COR-L47 (cell line): Measurements from ENCODE around the gene NTN3.
A peak's percentile ranks its signal among the peaks of the same experiment; 100 is the strongest.
"Not testable (repeated sequence)": the region's sequence is repeated elsewhere in the genome, so short reads cannot be mapped to it uniquely, and the experiment has no call there.

Experiments
- DNase-seq: peaks from one replicate; lab custom pipeline; 2025; lab: John Stamatoyannopoulos, UW

Gene NTN3

GRCh38 chr16:2471016-2471652, at the start of gene NTN3:
NTN3 (plus strand) TSS chr16:2471297; CDS start chr16:2471702, 405 bp downstream.
- DNase-seq, result peak; percentile 81

- DNase-seq, result no peak
These were observed 48.8 kb upstream of the NTN3 start for GRCh38 chr16:2422123-2422867.

- DNase-seq, result no peak
These were observed 46.8 kb upstream of the NTN3 start for GRCh38 chr16:2424061-2425007.

DNA sequence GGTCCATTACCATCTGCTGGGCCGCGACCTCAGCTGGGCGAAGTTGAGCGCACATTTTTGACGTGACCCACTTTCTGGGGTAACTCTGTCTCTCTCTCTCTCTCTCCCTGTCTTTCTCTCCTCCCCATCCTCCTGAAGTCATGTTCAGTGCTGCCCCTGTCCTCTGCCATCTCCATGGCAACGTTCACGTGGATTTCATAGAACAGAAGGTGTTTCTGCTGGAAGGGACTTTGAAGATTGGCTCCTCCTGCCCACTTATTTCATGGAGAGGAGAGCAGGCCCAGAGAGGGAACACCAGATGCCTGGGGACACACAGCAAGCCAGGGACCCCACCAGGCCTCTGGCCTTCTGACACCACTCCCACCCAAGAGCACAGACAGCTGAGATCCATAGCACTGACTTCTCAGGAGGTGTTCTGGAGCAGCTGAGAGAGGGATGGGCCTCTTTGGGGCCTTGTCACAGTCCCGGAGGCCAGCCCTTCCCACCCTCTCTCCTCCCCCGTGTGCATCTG, 46.0 kb upstream of the NTN3 start:
- no peak for DNase-seq

DNA sequence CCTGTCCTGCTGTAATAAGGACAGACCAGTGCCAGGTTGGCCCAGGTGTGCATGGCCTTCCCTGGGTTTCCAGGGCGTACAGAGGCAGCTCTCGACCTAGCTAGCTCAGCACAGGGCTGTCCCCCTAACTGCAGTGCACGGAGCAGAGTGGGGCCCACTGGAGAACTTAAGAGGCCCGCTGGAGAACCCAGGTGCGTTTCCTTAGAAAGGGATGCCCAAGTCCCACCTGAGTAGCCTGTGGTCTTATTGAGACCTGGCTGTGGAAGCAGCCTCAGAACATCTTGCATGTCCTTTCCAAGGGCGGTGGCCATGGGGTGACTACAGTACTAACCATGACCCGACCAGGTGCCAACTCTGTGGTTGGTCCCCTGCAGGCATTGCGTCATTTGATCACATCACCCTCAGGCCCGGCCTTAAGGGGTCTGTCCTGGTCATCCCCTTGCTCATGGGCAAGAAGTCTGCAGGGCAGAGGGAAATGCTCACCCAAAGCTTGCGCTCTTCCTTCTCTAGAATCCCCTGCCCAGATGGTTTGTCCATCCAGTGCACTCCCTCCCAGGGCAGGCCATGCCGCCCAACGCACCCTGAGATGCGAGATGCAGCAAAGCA, 45.2 kb upstream of the NTN3 start:
- DNase-seq, result no peak

- no peak for DNase-seq
These were observed 44.1 kb upstream of the NTN3 start for GRCh38 chr16:2426941-2427361.

GRCh38 chr16:2427526-2427925, 43.6 kb upstream of the NTN3 start:
- no peak for DNase-seq

DNA sequence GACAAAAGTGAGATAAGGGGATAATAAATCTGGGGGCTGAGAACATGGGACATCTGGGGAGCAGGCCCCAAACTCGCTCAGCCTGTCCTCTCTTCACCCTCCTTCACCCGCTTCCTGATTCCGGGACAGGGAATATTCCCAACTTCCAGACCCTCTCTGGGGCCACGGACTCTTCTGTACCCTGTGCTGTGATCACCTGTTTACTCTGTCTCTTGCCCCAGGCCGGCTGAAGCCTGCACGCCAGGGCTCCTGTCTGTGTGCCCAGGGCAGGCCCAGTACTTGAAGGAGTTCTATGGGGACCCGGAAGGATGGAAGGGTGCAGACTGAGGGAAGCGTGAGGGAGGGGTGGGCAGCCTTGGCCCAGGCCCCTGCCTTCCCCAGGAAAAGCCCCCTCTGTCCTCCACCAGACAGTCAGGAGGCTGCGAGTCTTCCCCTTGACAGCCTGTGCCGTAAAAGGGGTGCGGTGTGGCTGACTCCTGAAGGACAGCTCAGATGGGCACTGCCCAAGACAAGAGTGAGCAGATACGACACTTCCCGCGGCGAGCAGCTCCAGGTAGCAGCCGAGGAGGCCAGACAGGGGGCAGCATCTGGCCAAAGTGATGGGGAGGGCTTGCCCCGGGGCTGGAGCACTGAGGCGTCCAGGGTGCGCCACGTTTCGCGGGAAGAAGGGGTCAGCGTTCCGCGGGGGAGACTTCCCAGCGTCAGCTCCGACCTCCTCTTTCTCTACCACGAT, 42.9 kb upstream of the NTN3 start:
- no peak for DNase-seq

DNA sequence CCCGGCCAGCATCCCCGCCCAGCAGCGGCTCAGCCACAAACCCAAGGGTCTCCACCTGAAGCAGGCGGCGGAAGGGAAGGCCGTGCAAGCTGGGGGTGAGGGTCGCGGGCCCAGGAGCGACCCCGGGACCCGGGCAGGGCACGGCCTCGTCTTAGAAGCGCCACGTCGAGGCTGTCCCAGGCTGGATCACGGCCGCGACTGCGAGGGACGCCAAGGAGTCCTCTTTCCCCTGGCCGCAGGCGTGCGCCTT, 42.4 kb upstream of the NTN3 start:
- no peak for DNase-seq

DNA sequence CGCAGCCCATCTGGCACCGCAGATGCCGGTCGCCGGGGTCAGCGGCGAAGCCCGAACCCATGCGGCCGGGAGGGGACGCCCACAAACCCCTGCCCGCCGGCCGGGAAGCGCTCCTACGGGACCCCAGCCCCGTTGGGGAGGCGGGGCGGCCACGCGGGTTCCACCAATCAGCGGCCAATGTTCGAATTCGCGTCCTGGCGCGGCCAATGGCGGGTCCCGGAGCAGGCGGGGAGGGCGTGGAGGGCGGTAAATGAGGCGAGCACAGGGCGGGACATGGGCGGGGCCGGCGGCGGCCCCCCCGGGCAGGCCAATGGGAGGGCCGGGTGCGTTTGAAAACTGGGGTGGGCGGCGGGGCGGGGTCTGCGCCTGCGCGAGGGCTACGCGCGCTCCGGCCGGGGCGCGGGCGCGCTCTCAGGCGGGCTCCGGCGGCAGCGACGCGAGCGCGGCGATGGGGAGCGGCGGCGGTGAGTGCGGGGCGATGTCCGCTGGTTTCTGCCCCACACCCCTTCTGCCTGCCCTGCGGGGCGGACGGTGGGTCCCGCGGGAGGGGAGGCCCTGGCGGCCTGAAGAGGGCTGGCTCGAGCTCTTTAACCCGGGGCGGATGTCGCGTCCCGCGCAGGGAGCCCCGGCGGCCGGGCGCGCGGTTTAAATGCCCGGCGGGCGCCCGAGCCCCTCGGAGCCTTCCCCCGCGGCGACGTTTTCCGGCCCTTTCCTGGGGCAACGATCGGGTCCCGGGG, 41.9 kb upstream of the NTN3 start, which contains the start of gene CCNF:
Gene CCNF, plus strand, starts transcription at position 414 of the 737 bp plus-strand sequence. Its CDS starts 35 bp downstream, at position 449.
- DNase-seq, result peak; percentile 94

- DNase-seq, result peak; percentile 34
These were observed 41.1 kb upstream of the NTN3 start for GRCh38 chr16:2429771-2430663.

DNA sequence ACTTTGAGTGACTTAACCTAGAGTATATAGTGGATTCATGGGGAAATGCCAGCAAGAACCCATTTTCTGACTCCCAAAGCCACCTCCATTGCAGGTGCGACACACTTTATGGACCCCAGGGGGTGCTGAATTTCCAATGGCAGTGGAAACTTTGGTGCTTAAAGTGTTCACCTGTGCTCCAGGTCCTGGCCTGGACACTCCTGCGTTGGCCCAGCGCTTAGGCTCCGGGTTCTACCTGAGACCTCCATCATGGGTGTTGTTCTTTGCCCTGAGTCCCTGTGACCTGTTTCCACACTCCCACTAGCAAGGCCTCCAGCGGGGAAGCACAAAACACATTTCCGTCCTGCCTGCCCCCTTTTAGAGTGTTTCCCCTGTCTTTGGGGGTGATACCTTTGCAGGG, 38.8 kb upstream of the NTN3 start:
- DNase-seq, result no peak

DNA sequence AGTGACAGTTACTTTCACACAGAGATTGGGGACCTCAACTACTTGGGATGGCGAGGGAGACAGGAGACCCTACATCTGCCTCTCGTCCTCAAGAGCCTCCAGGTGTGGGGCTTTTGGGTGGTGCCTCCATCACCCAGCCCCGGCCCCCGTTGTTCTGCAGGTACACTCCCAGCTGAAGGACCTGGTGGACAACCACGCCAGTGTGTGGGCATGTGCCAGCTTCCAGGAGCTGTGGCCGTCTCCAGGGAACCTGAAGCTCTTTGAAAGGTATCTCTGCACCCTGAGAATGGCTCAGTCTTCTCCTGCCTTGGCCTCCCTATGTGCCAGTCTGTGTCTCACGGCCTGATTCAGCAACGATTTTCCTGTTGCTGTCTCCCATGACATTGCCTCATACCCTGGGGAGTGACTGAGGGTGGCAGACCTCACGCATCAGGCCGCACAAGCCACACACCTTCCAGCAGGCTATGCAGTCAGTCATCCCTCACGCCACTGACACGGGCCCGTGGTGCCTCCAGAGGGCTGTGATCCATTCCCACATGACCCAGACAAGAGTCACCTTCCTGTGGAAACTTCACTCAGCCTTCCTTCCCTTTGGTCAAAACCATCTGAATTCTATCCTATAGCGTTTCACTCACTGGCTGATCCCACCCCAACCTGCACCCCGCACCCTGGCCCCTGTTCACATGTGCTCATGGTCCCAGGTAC, 38.1 kb upstream of the NTN3 start:
- no peak for DNase-seq

DNA sequence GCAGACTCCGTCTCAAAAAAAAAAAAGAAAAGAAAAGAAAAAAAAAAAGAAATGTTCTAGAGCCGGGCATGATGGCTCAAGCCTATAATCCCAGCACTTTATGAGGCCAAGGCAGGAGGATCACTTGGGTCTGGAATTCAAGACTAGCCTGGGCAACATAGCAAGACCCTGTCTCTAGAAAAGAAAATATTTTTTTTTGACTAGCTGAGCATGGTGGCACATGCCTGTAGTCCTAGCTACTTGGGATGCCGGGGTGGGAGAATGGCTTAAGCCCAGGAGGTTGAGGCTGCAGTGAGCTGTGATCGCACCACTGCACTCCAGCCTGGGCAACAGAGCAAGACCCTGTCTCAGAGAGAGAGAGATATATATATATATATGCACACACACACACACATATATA, 35.9 kb upstream of the NTN3 start:
- not testable (repeated sequence) for DNase-seq

- no peak for DNase-seq
These were observed 35.0 kb upstream of the NTN3 start for GRCh38 chr16:2436110-2436509.

DNA sequence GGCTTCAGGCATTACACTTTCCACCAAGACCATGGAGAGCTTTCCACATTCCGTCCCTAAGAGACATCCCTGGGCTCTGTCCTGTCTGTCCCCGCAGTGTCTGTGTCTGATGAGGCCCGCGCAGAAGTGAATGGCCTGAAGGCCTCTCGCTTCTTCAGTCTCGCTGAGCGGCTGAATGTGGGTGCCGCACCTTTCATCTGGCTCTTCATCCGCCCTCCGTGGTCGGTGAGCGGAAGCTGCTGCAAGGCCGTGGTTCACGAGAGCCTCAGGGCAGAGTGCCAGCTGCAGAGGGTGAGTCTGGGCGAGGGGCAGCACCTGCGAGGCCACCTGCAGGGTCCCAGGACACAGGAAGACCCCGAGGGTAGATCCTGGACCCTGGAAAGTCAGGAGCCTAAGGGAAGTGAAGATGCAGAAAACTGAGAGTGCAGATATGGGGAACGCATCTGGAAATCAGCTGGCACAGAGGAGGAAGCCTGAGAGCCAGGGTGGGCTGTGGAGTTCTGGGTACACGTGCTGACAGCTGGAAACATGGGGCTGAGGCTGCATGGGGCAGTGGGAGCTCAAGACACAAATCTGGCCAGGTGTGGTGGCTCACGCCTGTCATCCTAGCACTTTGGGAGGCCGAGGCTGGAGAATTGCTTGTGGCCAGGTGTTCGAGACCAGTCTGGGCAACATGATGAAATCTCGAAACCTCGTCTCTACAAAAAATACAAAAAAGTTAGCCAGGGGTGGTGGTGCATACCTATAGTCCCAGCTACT, 33.9 kb upstream of the NTN3 start:
- DNase-seq, result no peak

- DNase-seq, result no peak
These were observed 33.0 kb upstream of the NTN3 start for GRCh38 chr16:2438121-2438520.

DNA sequence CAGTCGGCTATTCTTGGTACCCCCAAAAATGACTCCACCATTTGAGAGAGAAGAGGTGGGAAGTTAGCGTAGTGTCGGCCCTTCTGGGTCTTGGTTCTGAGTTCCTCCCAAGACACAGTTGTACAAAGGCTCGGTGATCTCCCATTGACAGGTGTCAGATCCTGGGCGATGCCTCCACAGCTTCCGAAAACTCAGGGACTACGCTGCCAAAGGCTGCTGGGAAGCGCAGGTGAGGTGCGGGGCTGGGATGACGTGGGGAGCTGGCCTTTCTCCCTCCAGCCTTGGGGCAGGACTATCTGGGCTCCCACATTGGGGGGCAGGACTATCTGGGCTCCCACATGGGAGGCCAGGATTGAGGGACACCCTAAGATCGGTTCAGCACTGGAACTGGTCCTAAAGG, 31.5 kb upstream of the NTN3 start:
- DNase-seq, result no peak
